BJ (cell line): ENCODE measurements around the gene RAB40C. TPM values are rescaled to one million over a fixed set of nuclear protein-coding genes. Genes with fewer than 3 reads are reported as not detected.

Experiments used
- CTCF ChIA-PET: fragments of 350-600 bp; formaldehyde crosslinking; extraction: SDS; loops from one replicate; lab custom pipeline; 2021; ENCODE audit warnings: antibody characterized with exemption, inconsistent platforms; lab: Yijun Ruan, JAX
- POLR2A ChIA-PET: fragments of 300-600 bp; sonication (Branson Sonifier 250); formaldehyde crosslinking; extraction: SDS; loops from one replicate; lab custom pipeline; 2021; ENCODE audit warnings: antibody characterized with exemption; lab: Charles Lee
- DNase-seq: peaks from one replicate; pipeline ENCODE4 v3.0.0-alpha.2; 2011; ENCODE audit warnings: low read depth
- H3K27me3 ChIP-seq: 2 replicates; pipeline ENCODE4 v1.6.0; 2011; ENCODE audit warnings: low read length; ENCODE audit not compliant: control insufficient read depth, insufficient read depth
- H3K36me3 ChIP-seq: 2 replicates; pipeline ENCODE4 v1.5.1; 2011; ENCODE audit warnings: low read length; ENCODE audit not compliant: control insufficient read depth, insufficient read depth
- H3K4me3 ChIP-seq: 2 replicates; pipeline ENCODE4 v1.5.1; 2011; ENCODE audit warnings: low read depth, mild to moderate bottlenecking, control low read depth, low read length
- CTCF ChIP-seq: IDR thresholded peaks from 2 replicates; pipeline ENCODE4 v1.5.1; 2011; ENCODE audit warnings: low read depth, mild to moderate bottlenecking, control low read depth, inconsistent platforms, low read length, moderate library complexity; ENCODE audit not compliant: insufficient read depth
- polyA plus RNA-seq: library from polyadenylated mRNA; depleted of rRNA; stranded (reverse); fragments of >200 nt; gene quantifications from 2 replicates; pipeline ENCODE4 v1.2.3, GENCODE V29; 2011

Gene RAB40C
- polyA plus RNA-seq, 1 experiment = 7.6 TPM

- peaks cover 13% of the 10 kb centered on the region for H3K27me3 ChIP-seq
- CTCF ChIA-PET = no interaction called here
- DNase-seq = no peak
- no peak for TF ChIP-seq CTCF
- POLR2A ChIA-PET = no interaction called here
- no peak overlapping the region for H3K4me3 ChIP-seq
- no peaks in the 10 kb centered on the region for H3K36me3 ChIP-seq
Observed at GRCh38 chr16:561957-562938, 27.6 kb upstream of the RAB40C start.

GRCh38 chr16:563072-563644, 26.7 kb upstream of the RAB40C start:
- no peak for DNase-seq
- no peak for TF ChIP-seq CTCF
- Histone ChIP-seq H3K27me3 (peaks cover 13% of the 10 kb centered on the region), H3K36me3 (no peaks in the 10 kb centered on the region), H3K4me3 (no peak overlapping the region)
- ChIA-PET POLR2A (no interaction called here), CTCF (no interaction called here)

- TF ChIP-seq CTCF = no peak
- CTCF ChIA-PET = no interaction called here
Observed at GRCh38 chr16:564690-565418, 25.0 kb upstream of the RAB40C start.

GRCh38 chr16:565419-566330, 24.2 kb upstream of the RAB40C start:
- H3K36me3 ChIP-seq = no peaks in the 10 kb centered on the region
- H3K4me3 ChIP-seq = no peak overlapping the region
- POLR2A ChIA-PET = no interaction called here
- H3K27me3 ChIP-seq = peaks cover 8% of the 10 kb centered on the region
- CTCF ChIA-PET = no interaction called here
- DNase-seq = no peak
- no peak for TF ChIP-seq CTCF

More at GRCh38 chr16:564690-565418, 25.0 kb upstream of the RAB40C start:
- POLR2A ChIA-PET = no interaction called here
- H3K4me3 ChIP-seq = no peak overlapping the region
- no peaks in the 10 kb centered on the region for H3K36me3 ChIP-seq
- DNase-seq = no peak
- H3K27me3 ChIP-seq = peaks cover 8% of the 10 kb centered on the region
